Measurements from ENCODE around the gene ROBO2.

Gene ROBO2

DNA sequence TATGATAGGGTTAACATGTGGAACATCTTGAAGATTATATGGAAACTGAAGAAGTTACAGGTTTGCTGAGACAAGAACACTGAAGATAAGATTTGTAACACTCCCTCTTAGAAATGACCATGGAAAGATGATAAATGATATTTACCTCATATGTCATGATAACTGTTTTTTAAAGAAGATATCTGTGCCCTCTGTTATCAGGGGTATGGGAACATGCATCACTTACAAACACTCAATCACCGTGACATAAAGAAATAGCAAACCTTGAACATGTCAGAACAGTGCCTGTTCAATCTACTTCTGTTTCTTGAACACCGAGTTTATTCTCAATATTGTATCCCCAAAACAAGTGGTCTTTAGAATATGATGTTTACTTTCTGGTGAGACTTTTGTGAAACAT lies 149.4 kb downstream of the ROBO2 start:
- Histone ChIP-seq H3K9me3 (no peaks in the 10 kb centered on the region), H3K36me3 (no peaks in the 10 kb centered on the region), H3K27me3 (no peaks in the 10 kb centered on the region), H3K4me3 (ENCODE audit: low read depth, low read length) (no peak overlapping the region), H3K4me1 (peaks cover 14% of the 10 kb centered on the region)
- TF ChIP-seq CTCF (IDR thresholded peaks at IDR 0.05; ENCODE audit: low read depth, low read length) = no peak
- no peak for DNase-seq

- no peaks in the 10 kb centered on the region for H3K27me3 ChIP-seq
- DNase-seq = no peak
- no peaks in the 10 kb centered on the region for H3K9me3 ChIP-seq
- no peak for TF ChIP-seq CTCF (IDR thresholded peaks at IDR 0.05; ENCODE audit: low read depth, low read length)
- H3K4me3 ChIP-seq (ENCODE audit: low read depth, low read length) = no peak overlapping the region
- H3K36me3 ChIP-seq = no peaks in the 10 kb centered on the region
- H3K4me1 ChIP-seq = peaks cover 13% of the 10 kb centered on the region
These were observed 149.8 kb downstream of the ROBO2 start for GRCh38 chr3:77189684-77190083.

DNA sequence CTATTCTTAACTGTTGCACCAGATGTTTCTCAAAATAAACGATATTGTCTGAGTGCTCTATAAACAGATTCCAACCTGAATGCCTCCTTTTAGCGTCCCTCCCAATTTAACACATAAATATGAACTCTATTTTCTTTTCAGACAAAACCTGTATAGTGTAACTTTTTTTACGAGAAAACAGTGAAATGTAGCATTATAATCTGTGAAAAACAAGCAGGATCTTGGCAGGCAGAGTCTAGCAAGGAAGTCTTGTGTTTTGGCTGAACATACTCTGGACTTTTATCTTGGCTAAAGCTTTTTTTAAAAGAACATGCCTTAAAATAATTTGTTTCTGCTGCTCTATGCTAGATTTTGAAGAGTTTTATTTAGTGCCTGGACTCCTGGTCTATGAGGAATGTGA lies 150.5 kb downstream of the ROBO2 start:
- H3K9me3 ChIP-seq = no peaks in the 10 kb centered on the region
- no peaks in the 10 kb centered on the region for H3K27me3 ChIP-seq
- no peak for TF ChIP-seq CTCF (IDR thresholded peaks at IDR 0.05; ENCODE audit: low read depth, low read length)
- H3K4me3 ChIP-seq (ENCODE audit: low read depth, low read length) = no peak overlapping the region
- peaks cover 13% of the 10 kb centered on the region for H3K4me1 ChIP-seq
- DNase-seq = no peak
- no peaks in the 10 kb centered on the region for H3K36me3 ChIP-seq

- no peak overlapping the region for H3K4me3 ChIP-seq (ENCODE audit: low read depth, low read length)
- no peak for DNase-seq
- no peaks in the 10 kb centered on the region for H3K27me3 ChIP-seq
- H3K9me3 ChIP-seq = no peaks in the 10 kb centered on the region
- no peaks in the 10 kb centered on the region for H3K36me3 ChIP-seq
- peaks cover 13% of the 10 kb centered on the region for H3K4me1 ChIP-seq
- TF ChIP-seq CTCF (IDR thresholded peaks at IDR 0.05; ENCODE audit: low read depth, low read length) = no peak
These were observed 151.1 kb downstream of the ROBO2 start for GRCh38 chr3:77191014-77191413.

DNA sequence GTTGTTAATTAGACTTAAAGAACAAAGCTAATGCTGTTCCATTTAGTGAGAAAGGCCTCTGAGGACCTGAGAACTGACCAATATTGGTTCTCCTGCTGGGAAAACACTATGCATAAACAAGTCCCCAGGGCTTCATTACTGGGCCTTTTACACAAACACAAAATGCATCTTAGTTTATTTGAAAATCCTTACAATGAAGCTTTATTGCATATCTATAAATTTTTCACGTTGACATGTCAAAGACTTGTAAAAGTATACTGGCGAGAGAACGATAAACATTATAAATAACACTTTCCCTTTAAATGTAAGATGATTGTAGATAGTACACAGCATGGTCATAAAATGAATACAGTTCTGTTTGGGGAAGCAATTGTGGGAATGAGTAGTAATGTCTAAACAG lies 151.7 kb downstream of the ROBO2 start:
- Histone ChIP-seq H3K9me3 (no peaks in the 10 kb centered on the region), H3K4me3 (ENCODE audit: low read depth, low read length) (no peak overlapping the region), H3K36me3 (no peaks in the 10 kb centered on the region), H3K4me1 (peaks cover 13% of the 10 kb centered on the region), H3K27me3 (no peaks in the 10 kb centered on the region)
- TF ChIP-seq CTCF (IDR thresholded peaks at IDR 0.05; ENCODE audit: low read depth, low read length) = no peak
- no peak for DNase-seq

DNA sequence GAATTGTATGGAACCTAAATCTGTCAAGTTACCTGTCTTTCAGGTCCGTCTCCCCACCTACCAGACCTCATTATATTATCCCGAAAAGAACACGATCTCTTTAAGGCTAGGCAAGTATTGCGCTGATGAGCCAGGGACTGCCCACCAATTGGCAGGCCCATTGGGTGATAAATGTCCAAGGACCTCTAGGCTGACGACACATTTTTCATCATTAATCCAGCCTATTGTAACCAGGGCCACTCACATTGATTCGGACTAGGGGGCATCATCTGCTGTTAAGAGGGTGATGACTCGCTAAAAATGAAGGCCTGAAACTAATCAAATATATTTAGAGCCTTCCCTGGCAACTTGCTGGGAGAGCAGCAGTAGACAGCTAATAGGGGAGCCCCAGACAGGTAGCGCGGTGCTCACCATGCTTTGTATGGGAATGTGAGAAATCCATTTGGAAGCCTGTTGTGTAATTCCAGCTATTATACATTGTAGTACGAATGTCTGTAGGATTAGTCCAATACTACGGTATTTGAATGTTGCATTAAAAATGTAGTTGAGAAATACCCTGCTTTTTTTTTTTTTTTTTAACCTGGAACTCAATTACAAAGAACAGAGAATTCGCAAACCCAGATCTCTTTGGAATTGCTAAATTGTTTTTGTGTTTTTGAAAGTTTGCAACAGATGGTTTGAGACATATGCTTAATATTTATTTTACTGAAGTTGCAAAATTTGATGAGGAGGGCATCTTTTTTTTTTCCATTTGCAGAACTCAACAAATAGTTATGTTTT lies 156.1 kb downstream of the ROBO2 start:
- Histone ChIP-seq H3K27me3 (no peaks in the 10 kb centered on the region), H3K9me3 (no peaks in the 10 kb centered on the region), H3K4me1 (peaks cover 9% of the 10 kb centered on the region), H3K36me3 (no peaks in the 10 kb centered on the region), H3K4me3 (ENCODE audit: low read depth, low read length) (no peak overlapping the region)
- TF ChIP-seq CTCF (IDR thresholded peaks at IDR 0.05; ENCODE audit: low read depth, low read length) = no peak
- DNase-seq = no peak
